Tibial nerve (tissue), 4 donors: ENCODE data around the gene SCPEP1. TPM values are rescaled to one million over a fixed set of nuclear protein-coding genes. Genes with fewer than 3 reads are reported as not detected.

ENCODE experiments used
- DNase-seq, 2 donors: peaks; one replicate each; pipeline ENCODE4 v3.0.0-alpha.2; 2019; ENCODE audit warnings: low spot score in 2 of 2
- H3K27ac ChIP-seq, 4 donors: fragments of 200-600 bp; sonication (generic) in 3 of 4; one replicate each; pipeline ENCODE4 v1.5.1; 2017 to 2019; ENCODE audit warnings: mild to moderate bottlenecking in 1 of 4
- H3K27me3 ChIP-seq, 2 donors: fragments of 200-600 bp; sonication (generic) in 1 of 2; one replicate each; pipeline versions ENCODE4 v1.5.1 to v1.6.0; 2017 to 2019
- H3K36me3 ChIP-seq, 3 donors: fragments of 200-600 bp; sonication (generic); one replicate each; pipeline ENCODE4 v1.5.1; 2018 to 2019
- H3K4me1 ChIP-seq, 4 donors: fragments of 200-600 bp; sonication (generic) in 3 of 4; one replicate each; pipeline ENCODE4 v1.5.1; 2017 to 2019
- H3K4me3 ChIP-seq, 4 donors: fragments of 200-600 bp; sonication (generic) in 3 of 4; one replicate each; pipeline ENCODE4 v1.5.1; 2017 to 2019; ENCODE audit warnings: mild to moderate bottlenecking in 1 of 4, moderate library complexity in 1 of 4
- H3K9me3 ChIP-seq, 4 donors: fragments of 200-600 bp; sonication (generic) in 3 of 4; one replicate each; pipeline ENCODE4 v1.5.1; 2017 to 2019
- CTCF ChIP-seq, 5 experiments: fragments of 200-600 bp in 3 of 5; fragments of 450-650 bp in 2 of 5; sonication (generic) in 3 of 5; IDR thresholded peaks; one replicate each; pipeline ENCODE4 v1.5.1; 2016 to 2019; ENCODE audit warnings: antibody characterized with exemption in 5 of 5, mild to moderate bottlenecking in 3 of 5, moderate library complexity in 2 of 5
- EP300 ChIP-seq, 2 donors: sonication (generic); formaldehyde crosslinking; IDR thresholded peaks; one replicate each; pipeline ENCODE4 v1.6.1; 2017; ENCODE audit warnings: antibody characterized with exemption in 2 of 2, mild to moderate bottlenecking in 1 of 2
- POLR2A ChIP-seq, 2 donors: fragments of 450-650 bp; IDR thresholded peaks; one replicate each; pipeline ENCODE4 v1.6.1; 2017; ENCODE audit warnings: antibody characterized with exemption in 2 of 2, mild to moderate bottlenecking in 2 of 2, moderate library complexity in 2 of 2
- WGBS, 2 donors: methylation state at CpG; one replicate each; pipeline ENCODE4 v1.1.5; 2018; 5-methylcytosine and 5-hydroxymethylcytosine counted together
- total RNA-seq, 4 donors: library from RNA; depleted of rRNA; stranded (reverse); fragments of >200 nt; gene quantifications; one replicate each; pipeline ENCODE4 v1.1.0, GENCODE V29; 2016

SCPEP1 gene
- total RNA-seq, 4 donors from 2014 or later, result 50.5 to 70.6 (median 57.2) TPM

DNA sequence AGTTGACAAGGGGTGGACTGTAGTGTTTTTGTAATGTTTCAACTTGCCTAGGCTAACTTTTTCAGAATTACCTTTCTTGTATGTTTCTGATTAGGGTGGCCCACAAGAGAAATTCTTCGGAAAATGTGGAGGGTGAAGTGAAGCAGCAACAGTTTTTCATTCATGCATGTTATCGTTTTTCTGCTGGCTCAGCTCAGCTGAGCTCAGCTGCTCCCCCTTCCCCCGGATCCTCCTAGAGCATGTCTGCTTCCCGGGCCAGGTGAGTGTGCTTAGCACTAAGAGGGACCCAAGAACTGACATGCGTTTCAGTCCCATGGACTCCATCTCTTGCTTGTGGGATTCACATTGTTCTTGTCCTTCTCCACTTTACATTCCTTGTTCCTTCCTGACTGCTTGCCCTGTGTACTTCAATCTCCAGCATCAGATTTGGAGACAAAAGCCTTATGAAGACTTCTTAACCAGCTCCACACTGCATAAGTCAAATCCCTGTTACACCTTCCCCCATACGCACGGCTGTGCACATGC lies 33.6 kb downstream of the SCPEP1 start:
- Histone ChIP-seq H3K9me3 (no peaks in the 10 kb centered on the region), H3K36me3 (peaks cover 0 to 10% (median 0%) of the 10 kb centered on the region in 3 donors), H3K4me3 (no peak overlapping the region), H3K27me3 (no peaks in the 10 kb centered on the region), H3K27ac (no peak overlapping the region), H3K4me1 (no peaks in the 10 kb centered on the region)
- WGBS, 2 donors, result 72 to 76% methylated on average over 7 of the region's 7 CpGs
- no peak for TF ChIP-seq EP300 (IDR thresholded peaks at IDR 0.05)
- no peak for TF ChIP-seq CTCF (IDR thresholded peaks at IDR 0.05)
- TF ChIP-seq POLR2A (IDR thresholded peaks at IDR 0.05), result no peak
- DNase-seq, result no peak

- Histone ChIP-seq H3K27ac (no peak overlapping the region), H3K4me1 (no peaks in the 10 kb centered on the region), H3K9me3 (no peaks in the 10 kb centered on the region), H3K27me3 (no peaks in the 10 kb centered on the region), H3K36me3 (no peaks in the 10 kb centered on the region), H3K4me3 (no peak overlapping the region)
- WGBS, 2 donors, result 82 to 87% methylated on average over 6 of the region's 6 CpGs
- no peak for DNase-seq
- no peak for TF ChIP-seq POLR2A (IDR thresholded peaks at IDR 0.05)
- TF ChIP-seq EP300 (IDR thresholded peaks at IDR 0.05), result no peak
- no peak for TF ChIP-seq CTCF (IDR thresholded peaks at IDR 0.05)
Measured at GRCh38 chr17:57016071-57016763, 38.3 kb downstream of the SCPEP1 start.

- Histone ChIP-seq H3K4me3 (no peak overlapping the region), H3K9me3 (no peaks in the 10 kb centered on the region), H3K27me3 (no peaks in the 10 kb centered on the region), H3K36me3 (no peaks in the 10 kb centered on the region), H3K27ac (no peak overlapping the region), H3K4me1 (no peaks in the 10 kb centered on the region)
- no peak for TF ChIP-seq EP300 (IDR thresholded peaks at IDR 0.05)
- no peak for TF ChIP-seq POLR2A (IDR thresholded peaks at IDR 0.05)
- TF ChIP-seq CTCF (IDR thresholded peaks at IDR 0.05), result no peak
- DNase-seq, result no peak
- 48 to 56% methylated on average over 3 of the region's 3 CpGs for WGBS, 2 donors
Measured at GRCh38 chr17:57016764-57017116, 38.8 kb downstream of the SCPEP1 start.

DNA sequence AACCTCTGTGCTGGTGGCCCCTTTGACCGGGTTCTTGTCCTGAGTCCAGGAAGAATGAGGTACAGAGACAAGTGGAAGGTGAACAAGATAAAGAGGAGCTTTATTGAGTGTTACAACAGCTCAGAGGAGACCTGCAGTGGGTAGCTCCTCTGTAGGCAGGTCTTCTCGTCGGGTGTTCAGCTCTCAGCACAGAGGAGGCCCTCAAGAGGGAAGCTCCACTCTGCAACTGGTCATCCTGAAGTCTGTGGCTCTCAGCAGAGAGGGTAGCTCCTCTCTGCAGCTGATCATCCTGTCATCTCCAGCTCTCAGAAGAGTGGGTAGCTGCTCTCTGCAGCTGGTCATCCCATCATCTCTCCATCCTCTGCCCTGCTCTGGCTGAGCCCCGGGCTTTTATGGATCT lies 39.7 kb downstream of the SCPEP1 start:
- DNase-seq, result no peak
- H3K9me3 ChIP-seq, result no peaks in the 10 kb centered on the region
- WGBS, 2 donors, result 56% methylated on average over 4 of the region's 4 CpGs
- H3K4me1 ChIP-seq, result no peaks in the 10 kb centered on the region
- TF ChIP-seq EP300 (IDR thresholded peaks at IDR 0.05) (no peak), POLR2A (IDR thresholded peaks at IDR 0.05) (no peak), CTCF (IDR thresholded peaks at IDR 0.05) (no peak)
- no peak overlapping the region for H3K27ac ChIP-seq
- no peaks in the 10 kb centered on the region for H3K27me3 ChIP-seq
- H3K4me3 ChIP-seq, result no peak overlapping the region
- H3K36me3 ChIP-seq, result no peaks in the 10 kb centered on the region

DNA sequence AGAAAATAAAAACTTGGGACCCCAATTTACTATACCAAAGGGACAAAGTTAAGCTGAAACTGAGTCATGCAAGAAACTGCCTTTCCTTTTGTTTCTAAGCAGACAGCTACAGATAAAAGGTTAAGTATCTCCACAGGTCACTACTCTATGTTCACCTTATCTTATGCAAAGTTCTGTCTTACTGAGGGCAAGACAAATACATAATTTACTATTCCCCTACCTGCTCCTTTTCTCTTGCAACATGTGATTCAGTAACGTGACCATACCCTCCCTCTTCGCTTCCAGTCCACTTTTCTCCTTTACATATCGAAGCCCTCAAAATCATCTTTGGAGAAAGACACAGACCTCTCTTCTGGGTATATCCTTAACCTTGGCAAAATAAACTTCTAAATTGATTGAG lies 42.3 kb downstream of the SCPEP1 start:
- no peaks in the 10 kb centered on the region for H3K27me3 ChIP-seq
- no peaks in the 10 kb centered on the region for H3K36me3 ChIP-seq
- H3K4me3 ChIP-seq, result no peak overlapping the region
- peaks cover 0 to 2% (median 0%) of the 10 kb centered on the region in 4 donors for H3K9me3 ChIP-seq
- TF ChIP-seq POLR2A (IDR thresholded peaks at IDR 0.05), result no peak
- TF ChIP-seq CTCF (IDR thresholded peaks at IDR 0.05), result no peak
- no peak for TF ChIP-seq EP300 (IDR thresholded peaks at IDR 0.05)
- 78 to 92% methylated on average over 3 of the region's 3 CpGs for WGBS, 2 donors
- H3K27ac ChIP-seq, result no peak overlapping the region
- H3K4me1 ChIP-seq, result no peaks in the 10 kb centered on the region
- no peak for DNase-seq
